Adrenal gland (tissue), 12 donors: Measurements from ENCODE around the gene LLGL2. TPM values are rescaled to one million over a fixed set of nuclear protein-coding genes. Genes with fewer than 3 reads are reported as not detected.

Experiments used
- DNase-seq, 7 donors: peaks; one replicate each; pipeline ENCODE4 v3.0.0-alpha.2; 2019 to 2020
- H3K27ac ChIP-seq, 5 donors: fragments of 200-600 bp; sonication (generic) in 4 of 5; 1 replicate in 3 of 5; 2 replicates in 2 of 5; pipeline versions ENCODE4 v1.5.1 to v1.8.0; 2016 to 2020; ENCODE audit warnings: mild to moderate bottlenecking in 1 of 5
- H3K27me3 ChIP-seq: fragments of 200-600 bp; 2 replicates; pipeline ENCODE4 v1.8.0; 2021
- H3K36me3 ChIP-seq, 2 donors: fragments of 200-600 bp; replicated peaks in 1 of 2; 1 replicate in 1 of 2; 2 replicates in 1 of 2; pipeline versions ENCODE4 v1.5.1 to v1.8.0; 2018 to 2022
- H3K4me1 ChIP-seq, 2 donors: fragments of 200-600 bp; replicated peaks in 1 of 2; 1 replicate in 1 of 2; 2 replicates in 1 of 2; pipeline versions ENCODE4 v1.5.1 to v1.8.0; 2018 to 2021
- H3K4me3 ChIP-seq, 4 donors: fragments of 200-600 bp; sonication (generic) in 3 of 4; one replicate each; pipeline ENCODE4 v1.5.1; 2016 to 2018
- H3K9me3 ChIP-seq, 3 donors: fragments of 200-600 bp; sonication (generic) in 1 of 3; replicated peaks in 1 of 3; 1 replicate in 2 of 3; 2 replicates in 1 of 3; pipeline versions ENCODE4 v1.5.1 to v1.8.0; 2016 to 2021
- POLR2A ChIP-seq, 2 donors: fragments of 450-650 bp; IDR thresholded peaks; one replicate each; pipeline ENCODE4 v1.6.1; 2017; ENCODE audit warnings: antibody characterized with exemption in 2 of 2, mild to moderate bottlenecking in 2 of 2, moderate library complexity in 1 of 2
- WGBS, 4 donors: extraction: QIAGEN DNeasy Blood & Tissue Kit in 2 of 4; methylation state at CpG; one replicate each; pipeline versions ENCODE4 v1.1.5 to v1.1.7; 2013 to 2017; 5-methylcytosine and 5-hydroxymethylcytosine counted together
- intact Hi-C, 2 donors: fragments of 100-400 bp; cut with DNase I; formaldehyde crosslinking; loops; one replicate each; pipeline versions ENCODE4 v1.14.1 to v1.15.0; 2022 to 2023
- polyA plus RNA-seq, 3 donors: library from polyadenylated mRNA; stranded (reverse); fragments of 200-250 nt in 2 of 3; fragments of 350-450 nt in 1 of 3; fragmentation: Illumina TruSeq in 1 of 3; extraction: RNeasy Lipid Tissue Mini Kit (QIAGEN cat#74804) in 1 of 3; gene quantifications; one replicate each; pipeline ENCODE4 v1.2.3, GENCODE V29; 2013 to 2014
- total RNA-seq, 9 donors: library from RNA; depleted of rRNA in 4 of 9; stranded (reverse); fragments of >200 nt in 4 of 9; fragments of 120-200 nt in 1 of 9; fragmentation: NEBNext Ultra II Directional in 1 of 9; extraction: Animal tissue kit (Norgen Biotek cat#: 25700) in 1 of 9; gene quantifications; one replicate each; pipeline versions ENCODE4 v1.1.0 to v1.2.4, GENCODE V29; 2013 to 2023
- TF ChIP-seq, protein P1 (sequence below), 6 experiments: fragments of 450-650 bp in 4 of 6; fragments of 200-600 bp in 2 of 6; sonication (generic) in 1 of 6; IDR thresholded peaks; 1 replicate in 5 of 6; 2 replicates in 1 of 6; pipeline versions ENCODE4 v1.5.1 to v1.8.0; 2016 to 2021; ENCODE audit warnings: antibody characterized with exemption in 6 of 6, mild to moderate bottlenecking in 2 of 6, moderate library complexity in 1 of 6
- donor health status: healthy with polysubstance abuse.
- donor health status: Bipolar disorder and iron deficiency.
- donor health status: DM: yes; HTN: yes; CAD: no.
- donor health status: DM: no; HTN: no; CAD: no.
- donor health status: DM: no; HTN: no; CAD: no.
- donor health status: DM: yes; HTN: yes; CAD: no.

LLGL2 gene
- total and polyA plus RNA-seq, 12 donors: 1.2 to 90.3 (median 23.8) TPM

DNA sequence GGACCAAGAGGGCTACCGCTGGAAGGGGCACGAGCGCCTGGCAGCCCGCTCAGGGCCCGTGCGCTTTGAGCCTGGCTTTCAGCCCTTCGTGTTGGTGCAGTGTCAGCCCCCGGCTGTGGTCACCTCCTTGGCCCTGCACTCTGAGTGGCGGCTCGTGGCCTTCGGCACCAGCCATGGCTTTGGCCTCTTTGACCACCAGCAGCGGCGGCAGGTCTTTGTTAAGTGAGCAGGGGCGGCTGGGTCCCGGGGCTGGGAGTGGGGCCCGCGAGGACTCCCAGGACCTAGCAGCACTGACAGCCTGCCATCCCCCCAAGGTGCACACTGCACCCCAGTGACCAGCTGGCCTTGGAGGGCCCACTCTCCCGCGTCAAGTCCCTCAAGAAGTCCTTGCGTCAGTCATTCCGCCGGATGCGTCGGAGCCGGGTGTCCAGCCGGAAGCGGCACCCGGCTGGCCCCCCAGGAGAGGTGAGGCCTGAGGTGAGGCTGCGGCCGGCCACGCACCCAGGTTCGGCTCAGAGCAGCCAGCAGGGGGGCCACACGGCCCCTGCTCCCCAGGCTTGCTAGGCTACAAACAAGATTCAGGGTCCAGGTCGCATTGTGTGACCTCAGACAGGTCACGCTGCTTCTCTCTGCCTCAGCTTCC, 44.7 kb downstream of the LLGL2 start:
- Histone ChIP-seq H3K36me3 (no peaks in the 10 kb centered on the region), H3K9me3 (no peaks in the 10 kb centered on the region), H3K4me1 (no peaks in the 10 kb centered on the region), H3K4me3 (no peak overlapping the region), H3K27me3 (no peaks in the 10 kb centered on the region), H3K27ac (peak overlapping the region in 1 of 5 donors; percentile 85)
- no peak for DNase-seq
- intact Hi-C loops: no loop called here
- WGBS, 4 donors: 92 to 95% (median 94%) methylated on average over 7 to 35 of the region's 35 CpGs
- TF ChIP-seq, protein P1, sequence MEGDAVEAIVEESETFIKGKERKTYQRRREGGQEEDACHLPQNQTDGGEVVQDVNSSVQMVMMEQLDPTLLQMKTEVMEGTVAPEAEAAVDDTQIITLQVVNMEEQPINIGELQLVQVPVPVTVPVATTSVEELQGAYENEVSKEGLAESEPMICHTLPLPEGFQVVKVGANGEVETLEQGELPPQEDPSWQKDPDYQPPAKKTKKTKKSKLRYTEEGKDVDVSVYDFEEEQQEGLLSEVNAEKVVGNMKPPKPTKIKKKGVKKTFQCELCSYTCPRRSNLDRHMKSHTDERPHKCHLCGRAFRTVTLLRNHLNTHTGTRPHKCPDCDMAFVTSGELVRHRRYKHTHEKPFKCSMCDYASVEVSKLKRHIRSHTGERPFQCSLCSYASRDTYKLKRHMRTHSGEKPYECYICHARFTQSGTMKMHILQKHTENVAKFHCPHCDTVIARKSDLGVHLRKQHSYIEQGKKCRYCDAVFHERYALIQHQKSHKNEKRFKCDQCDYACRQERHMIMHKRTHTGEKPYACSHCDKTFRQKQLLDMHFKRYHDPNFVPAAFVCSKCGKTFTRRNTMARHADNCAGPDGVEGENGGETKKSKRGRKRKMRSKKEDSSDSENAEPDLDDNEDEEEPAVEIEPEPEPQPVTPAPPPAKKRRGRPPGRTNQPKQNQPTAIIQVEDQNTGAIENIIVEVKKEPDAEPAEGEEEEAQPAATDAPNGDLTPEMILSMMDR (IDR thresholded peaks at IDR 0.05): no peak
- TF ChIP-seq POLR2A (IDR thresholded peaks at IDR 0.05): no peak

DNA sequence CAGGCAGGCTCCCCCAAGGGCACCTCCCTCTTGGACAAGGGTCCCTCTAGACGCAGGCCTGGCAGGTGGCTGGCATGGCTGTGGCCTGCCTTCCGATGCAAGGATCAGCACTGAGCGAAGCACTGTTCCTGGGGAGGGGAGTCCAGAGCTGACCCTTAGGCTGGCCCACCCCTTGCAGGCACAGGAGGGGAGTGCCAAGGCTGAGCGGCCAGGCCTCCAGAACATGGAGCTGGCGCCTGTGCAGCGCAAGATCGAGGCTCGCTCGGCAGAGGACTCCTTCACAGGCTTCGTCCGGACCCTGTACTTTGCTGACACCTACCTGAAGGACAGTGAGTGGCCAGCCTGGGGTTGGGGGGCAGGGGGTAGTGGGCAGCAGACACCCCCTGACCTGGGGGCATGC, 45.3 kb downstream of the LLGL2 start:
- no peaks in the 10 kb centered on the region for H3K36me3 ChIP-seq
- H3K9me3 ChIP-seq: no peaks in the 10 kb centered on the region
- no peaks in the 10 kb centered on the region for H3K4me1 ChIP-seq
- H3K4me3 ChIP-seq: no peak overlapping the region
- DNase-seq: no peak
- no peaks in the 10 kb centered on the region for H3K27me3 ChIP-seq
- H3K27ac ChIP-seq: peak overlapping the region in 1 of 5 donors; percentile 85
- intact Hi-C loops: no loop called here
- TF ChIP-seq, protein P1 (IDR thresholded peaks at IDR 0.05): no peak
- TF ChIP-seq POLR2A (IDR thresholded peaks at IDR 0.05): no peak
- 88 to 97% (median 91%) methylated on average over 1 to 11 of the region's 11 CpGs for WGBS, 4 donors

DNA sequence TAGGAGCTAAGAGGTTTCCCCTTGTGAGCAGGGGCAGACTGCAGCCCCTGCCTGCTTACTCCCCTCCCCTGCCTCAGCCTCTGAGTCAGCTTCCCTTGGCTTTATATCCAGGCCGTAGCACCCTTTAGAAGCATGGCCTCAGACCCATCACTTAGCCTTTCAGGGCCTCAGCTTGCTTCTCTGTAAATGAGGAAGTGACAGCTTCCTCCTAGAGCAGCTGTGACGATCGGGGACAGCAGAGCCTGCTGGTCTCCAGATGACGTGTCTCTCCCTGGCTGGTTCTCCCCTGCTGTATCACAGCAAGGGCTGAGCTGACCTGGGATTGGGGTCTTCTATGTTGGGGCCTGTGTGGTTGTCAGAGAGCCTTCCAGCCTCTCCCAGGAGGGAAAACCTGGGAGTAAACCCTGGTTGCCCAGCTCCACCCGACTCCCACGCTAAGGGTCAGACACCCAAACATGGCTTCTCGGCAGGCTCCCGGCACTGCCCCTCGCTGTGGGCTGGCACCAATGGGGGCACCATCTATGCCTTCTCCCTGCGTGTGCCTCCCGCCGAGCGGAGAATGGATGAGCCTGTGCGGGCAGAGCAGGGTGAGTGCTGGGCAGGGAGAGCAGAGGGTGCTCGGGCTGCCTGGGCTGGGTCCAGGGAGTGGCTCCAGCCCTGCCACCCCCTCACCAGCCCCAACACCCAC, 45.8 kb downstream of the LLGL2 start:
- intact Hi-C loops: no loop called here
- Histone ChIP-seq H3K27ac (peak overlapping the region in 2 of 5 donors; percentile 14 to 85), H3K36me3 (no peaks in the 10 kb centered on the region), H3K4me3 (no peak overlapping the region), H3K27me3 (no peaks in the 10 kb centered on the region), H3K4me1 (no peaks in the 10 kb centered on the region), H3K9me3 (no peaks in the 10 kb centered on the region)
- TF ChIP-seq POLR2A (IDR thresholded peaks at IDR 0.05): no peak
- TF ChIP-seq, protein P1 (IDR thresholded peaks at IDR 0.05): no peak
- DNase-seq: peak in 6 of 7 donors; percentile 45 to 74 (median 58)
- WGBS, 4 donors: 81 to 95% (median 85%) methylated on average over 4 to 15 of the region's 15 CpGs

DNA sequence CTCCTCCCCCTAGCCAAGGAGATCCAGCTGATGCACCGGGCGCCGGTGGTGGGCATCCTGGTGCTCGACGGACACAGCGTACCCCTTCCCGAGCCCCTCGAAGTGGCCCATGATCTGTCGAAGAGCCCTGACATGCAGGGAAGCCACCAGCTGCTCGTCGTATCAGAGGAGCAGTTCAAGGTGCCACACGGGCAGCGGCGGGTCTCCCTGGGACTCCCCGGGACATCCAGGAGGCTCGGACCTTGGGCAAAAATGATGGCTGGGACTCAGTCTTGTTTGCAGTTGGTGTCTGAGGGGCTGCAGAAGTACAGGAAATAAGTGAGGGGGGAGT, 46.4 kb downstream of the LLGL2 start:
- no peaks in the 10 kb centered on the region for H3K27me3 ChIP-seq
- 91 to 99% (median 96%) methylated on average over 7 to 16 of the region's 16 CpGs for WGBS, 4 donors
- no peak for TF ChIP-seq POLR2A (IDR thresholded peaks at IDR 0.05)
- TF ChIP-seq, protein P1 (IDR thresholded peaks at IDR 0.05): no peak
- H3K4me1 ChIP-seq: no peaks in the 10 kb centered on the region
- H3K36me3 ChIP-seq: no peaks in the 10 kb centered on the region
- no peak overlapping the region for H3K4me3 ChIP-seq
- DNase-seq: no peak
- no peaks in the 10 kb centered on the region for H3K9me3 ChIP-seq
- peak overlapping the region in 1 of 5 donors; percentile 85 for H3K27ac ChIP-seq
- intact Hi-C loops: no loop called here
